ENCODE results near the gene NUDT16L1. TPM values are rescaled to one million over a fixed set of nuclear protein-coding genes. Genes with fewer than 3 reads are reported as not detected.

The NUDT16L1 gene
- total RNA-seq, 1 donor from 2014 or later, result 31.2 TPM

DNA sequence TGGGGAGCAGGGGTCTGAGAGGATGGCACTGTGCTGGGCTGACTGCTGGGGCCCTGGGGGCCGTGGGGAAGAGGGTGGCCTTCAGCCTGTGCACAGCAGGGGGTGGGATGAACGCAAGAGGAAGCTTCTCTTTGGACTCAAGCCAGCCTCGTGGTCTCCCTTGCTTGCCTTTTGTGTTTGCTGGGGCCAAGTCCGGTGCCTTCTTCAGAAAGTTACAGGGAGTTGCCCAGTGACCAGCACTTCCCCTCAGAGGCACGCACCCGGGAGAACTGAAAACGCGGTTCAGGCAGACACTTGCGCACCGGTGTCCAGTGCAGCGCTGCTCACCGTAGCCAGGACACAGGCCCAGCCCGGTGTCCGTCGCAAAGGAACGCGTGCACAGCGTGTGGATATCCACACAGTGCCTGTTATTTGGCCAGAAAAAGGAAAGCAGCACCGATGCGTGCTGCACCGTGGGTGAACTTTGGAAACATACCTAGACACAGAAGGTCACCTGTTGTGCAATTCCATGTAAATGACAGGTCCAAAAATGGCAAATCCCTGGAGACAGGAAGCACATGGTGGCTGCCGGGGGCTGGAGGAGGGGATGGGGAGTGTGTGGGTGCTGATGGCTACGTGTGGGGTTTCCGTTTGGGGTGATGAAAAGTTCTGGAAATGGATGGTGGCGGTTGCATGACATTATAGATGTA is 29.4 kb upstream of the NUDT16L1 start:
- DNase-seq (ENCODE audit: low read depth in 2 of 2), result peak; percentile 60 to 74

DNA sequence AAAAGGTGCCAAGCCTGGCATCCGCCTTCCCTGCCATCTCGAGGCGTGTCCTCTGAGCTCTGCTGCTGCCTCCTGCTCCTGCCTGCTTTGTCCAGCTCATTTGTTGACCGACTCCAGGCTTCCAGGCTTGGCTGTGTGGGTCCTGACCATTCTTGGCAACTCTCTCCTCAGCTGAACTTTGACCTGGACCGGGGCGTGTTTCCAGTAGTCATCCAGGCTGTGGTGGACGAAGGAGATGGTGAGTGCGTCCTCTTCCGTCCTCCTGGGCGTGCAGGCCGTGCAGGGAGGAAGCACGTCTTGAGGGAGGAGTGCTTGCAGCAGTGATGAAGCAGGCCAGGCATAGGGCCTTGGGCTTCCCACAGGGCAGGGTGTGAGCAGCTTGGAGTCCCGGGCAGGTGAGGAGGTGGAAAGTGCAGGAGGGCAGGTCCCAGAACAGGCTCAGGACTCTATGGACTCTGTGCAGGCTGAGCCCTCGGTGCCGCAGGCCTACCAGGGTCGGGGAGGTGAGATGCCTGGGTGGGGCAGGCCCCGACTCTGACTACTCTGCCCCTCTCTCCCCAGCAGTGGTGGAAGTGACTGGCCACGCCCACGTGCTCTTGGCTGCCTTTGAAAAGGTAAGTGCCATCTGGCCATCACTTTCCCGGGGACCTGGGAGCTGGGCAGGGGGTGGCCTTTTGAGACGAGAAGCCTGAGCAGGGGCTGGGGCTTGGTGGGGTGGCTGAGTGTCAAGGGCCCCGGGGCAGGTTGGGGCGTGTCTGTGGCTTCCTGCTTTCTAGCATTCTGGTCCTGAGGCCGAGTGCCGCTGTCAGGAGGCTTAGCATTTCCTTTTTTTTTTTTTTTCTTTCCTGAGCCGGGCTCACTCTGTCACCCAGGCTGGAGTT is 28.6 kb upstream of the NUDT16L1 start:
- peak in 1 of 2 donors; percentile 89 for DNase-seq (ENCODE audit: low read depth in 2 of 2)

DNA sequence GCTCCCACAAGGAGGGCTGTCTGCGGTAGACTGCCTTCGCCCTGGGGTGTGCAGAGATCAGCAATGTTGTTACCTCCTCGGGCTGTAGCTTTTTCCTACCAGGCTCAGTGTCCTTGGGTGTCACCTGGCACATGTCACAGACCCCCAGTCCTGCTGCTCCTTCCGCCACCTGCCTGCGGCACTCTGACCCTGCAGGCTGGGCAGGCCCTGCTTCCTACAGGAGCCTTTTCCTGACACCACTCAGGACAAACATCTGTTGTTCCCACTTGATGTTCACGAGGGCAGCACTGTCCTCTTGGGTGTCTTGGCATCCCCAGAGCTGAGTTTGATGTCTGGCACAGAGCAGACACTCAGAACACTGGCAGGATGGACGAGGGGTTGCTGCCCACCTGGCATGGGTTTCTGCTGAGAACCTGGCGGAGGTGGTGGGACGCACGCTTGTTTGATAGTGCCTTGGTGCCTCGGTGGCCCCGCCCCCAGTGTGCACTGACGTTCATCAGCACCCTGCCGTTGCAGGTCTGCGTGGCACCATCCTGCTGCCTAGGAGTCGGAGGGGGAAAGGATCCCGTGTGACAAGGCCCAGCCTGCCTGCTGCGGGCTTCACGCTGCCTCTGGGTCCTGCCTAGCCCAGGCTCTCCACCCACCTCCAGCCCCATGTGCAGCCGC is 26.7 kb upstream of the NUDT16L1 start:
- DNase-seq (ENCODE audit: low read depth in 2 of 2), result no peak

- DNase-seq (ENCODE audit: low read depth in 2 of 2), result no peak
These were observed 26.0 kb upstream of the NUDT16L1 start for GRCh38 chr16:4667203-4667963.

DNA sequence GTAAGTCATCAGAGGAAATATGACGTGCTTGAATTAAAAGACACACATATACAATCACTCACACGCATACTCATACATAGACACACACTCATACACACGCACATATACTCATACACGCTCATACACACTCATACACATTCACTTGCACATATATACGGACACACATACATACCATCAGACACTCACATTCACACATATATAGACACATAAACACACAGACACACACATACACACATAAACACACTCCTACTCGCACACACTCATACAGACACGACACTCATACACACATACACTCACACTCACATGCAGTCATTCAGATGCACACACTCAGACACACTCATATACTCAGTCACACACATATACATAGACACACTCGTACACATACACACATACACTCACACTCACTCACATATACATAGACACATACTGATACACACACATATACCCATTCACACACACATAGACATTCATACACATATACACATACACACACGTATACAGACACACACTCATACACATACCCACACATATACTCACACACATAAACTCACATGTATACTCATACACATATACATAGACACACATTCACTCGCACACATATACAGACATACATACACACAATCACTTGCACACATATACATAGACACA is 24.9 kb upstream of the NUDT16L1 start:
- no peak for DNase-seq (ENCODE audit: low read depth in 2 of 2)

- DNase-seq (ENCODE audit: low read depth in 2 of 2), result no peak
These were observed 19.8 kb upstream of the NUDT16L1 start for GRCh38 chr16:4673387-4674046.

DNA sequence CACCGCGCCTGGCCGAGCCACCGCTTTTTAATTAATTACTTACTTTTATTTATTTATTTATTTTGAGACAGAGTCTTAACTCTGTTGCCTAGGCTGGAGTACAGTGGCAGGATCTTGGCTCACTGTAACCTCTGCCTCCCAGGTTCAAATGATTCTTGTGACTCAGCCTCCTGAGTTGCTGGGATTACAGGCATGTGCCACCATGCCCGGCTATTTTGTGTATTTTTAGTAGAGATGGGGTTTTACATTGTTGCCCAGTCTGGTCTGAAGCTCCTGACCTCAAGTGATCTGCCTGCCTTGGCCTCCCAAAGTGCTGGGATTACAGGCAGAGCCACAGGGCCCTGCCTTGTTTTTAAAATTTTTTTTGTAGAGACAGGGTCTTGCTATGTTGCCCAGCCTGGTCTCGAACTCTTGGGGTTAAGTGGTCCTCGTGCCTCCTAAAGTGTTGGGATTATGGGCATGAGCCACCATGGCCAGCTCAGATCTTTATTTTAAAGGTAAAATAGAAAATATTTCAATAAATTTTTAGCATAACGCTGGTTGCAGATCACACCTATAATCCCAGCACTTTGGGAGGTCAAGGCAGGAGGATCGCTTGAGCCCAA is 18.3 kb upstream of the NUDT16L1 start:
- DNase-seq (ENCODE audit: low read depth in 2 of 2), result no peak

GRCh38 chr16:4675864-4676786 is 17.2 kb upstream of the NUDT16L1 start:
- no peak for DNase-seq (ENCODE audit: low read depth in 2 of 2)

- no peak for DNase-seq (ENCODE audit: low read depth in 2 of 2)
These were observed 16.5 kb upstream of the NUDT16L1 start for GRCh38 chr16:4676831-4677230.

DNA sequence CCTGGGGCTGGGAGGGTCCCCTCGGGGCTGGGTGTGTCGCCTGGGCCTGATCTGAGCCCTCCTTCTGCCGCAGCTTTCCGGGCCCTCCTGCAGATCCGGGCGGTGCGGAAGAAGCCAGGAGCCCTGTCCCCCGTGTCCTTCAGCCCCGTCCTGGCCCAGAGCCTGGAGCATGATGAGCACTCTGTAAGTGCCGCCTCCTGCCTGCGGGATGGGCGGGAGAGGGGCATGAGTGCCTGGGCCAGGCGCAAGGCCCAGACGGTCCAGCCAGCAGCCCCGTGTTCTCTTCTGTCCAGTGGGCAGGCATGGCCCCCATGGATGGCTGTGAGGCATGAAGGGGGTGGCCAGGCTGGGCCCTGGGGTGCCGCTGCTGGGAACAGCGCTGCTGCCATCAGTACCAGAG is 16.0 kb upstream of the NUDT16L1 start:
- DNase-seq (ENCODE audit: low read depth in 2 of 2), result no peak

GRCh38 chr16:4677994-4678393 is 15.4 kb upstream of the NUDT16L1 start:
- no peak for DNase-seq (ENCODE audit: low read depth in 2 of 2)

GRCh38 chr16:4678596-4678995 is 14.8 kb upstream of the NUDT16L1 start:
- no peak for DNase-seq (ENCODE audit: low read depth in 2 of 2)

- peak in 1 of 2 donors; percentile 24 for DNase-seq (ENCODE audit: low read depth in 2 of 2)
These were observed 14.1 kb upstream of the NUDT16L1 start for GRCh38 chr16:4679156-4679849.

DNA sequence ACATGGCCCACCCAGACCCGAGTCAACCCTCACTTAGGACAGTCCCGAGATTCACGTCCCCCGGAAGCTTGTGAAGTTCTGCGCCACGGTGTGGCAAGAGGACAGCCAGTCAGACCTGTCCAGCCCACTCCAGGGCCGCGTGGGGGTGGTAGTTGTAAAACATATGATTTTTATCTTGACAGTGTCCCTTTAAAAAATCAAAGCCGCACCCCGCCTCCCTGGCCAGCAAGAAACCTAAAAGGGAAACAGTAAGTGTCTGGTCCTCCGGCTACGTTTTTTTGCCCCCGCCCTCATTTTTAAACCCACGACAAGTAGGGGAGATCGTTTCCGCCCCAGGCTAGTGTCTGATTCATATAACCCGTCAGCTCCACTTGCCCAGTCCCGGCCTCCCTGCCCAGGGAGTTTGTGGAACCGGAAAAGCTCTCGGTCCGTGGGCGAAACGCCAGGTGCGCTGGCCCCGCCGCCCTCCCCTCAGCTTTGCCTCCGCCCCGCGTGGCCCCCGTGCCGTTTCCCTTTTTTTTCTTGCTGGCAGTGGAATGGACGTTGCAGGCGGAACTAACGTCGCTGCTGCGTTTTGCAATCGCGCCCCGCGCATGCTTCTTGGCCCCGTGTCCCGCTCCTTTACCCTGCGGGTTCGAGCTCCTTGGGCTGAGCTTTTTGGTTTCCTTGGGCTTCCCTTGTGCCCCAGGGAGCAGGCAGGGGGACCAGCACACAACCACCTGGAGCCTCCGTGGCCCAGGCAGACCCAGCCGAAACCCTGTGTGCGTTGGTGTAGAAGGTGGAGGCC is 13.3 kb upstream of the NUDT16L1 start:
- DNase-seq (ENCODE audit: low read depth in 2 of 2), result peak; percentile 79 to 81

- DNase-seq (ENCODE audit: low read depth in 2 of 2), result no peak
These were observed 12.5 kb upstream of the NUDT16L1 start for GRCh38 chr16:4680673-4681470.

GRCh38 chr16:4681471-4682083 is 11.8 kb upstream of the NUDT16L1 start:
- DNase-seq (ENCODE audit: low read depth in 2 of 2), result no peak

Data from lung microvascular endothelial cell (primary cell).